ENCODE measurements around the gene ADISSP.

- TF ChIP-seq POLR2AphosphoS5 (IDR thresholded peaks at IDR 0.05; ENCODE audit: insufficient read depth, low read depth, low read length), result no peak
- TF ChIP-seq CTCF (IDR thresholded peaks at IDR 0.05; ENCODE audit: extremely low read depth in 1 of 2, insufficient read depth in 1 of 2, low read depth in 1 of 2, low read length in 2 of 2), result no peak
- no peak for TF ChIP-seq FOS (IDR thresholded peaks at IDR 0.05; ENCODE audit: borderline replicate concordance, insufficient read depth, low read length)
- TF ChIP-seq POLR2A (IDR thresholded peaks at IDR 0.05; ENCODE audit: low read depth, low read length), result no peak
- no peak for TF ChIP-seq JUN (IDR thresholded peaks at IDR 0.05; ENCODE audit: borderline replicate concordance, insufficient read depth, insufficient read length, low read depth)
- TF ChIP-seq EZH2 (IDR thresholded peaks at IDR 0.05; ENCODE audit: borderline replicate concordance, low read depth, low read length, severe bottlenecking), result no peak
Measured at GRCh38 chr20:3705970-3706739, 61.4 kb downstream of the ADISSP start.

All from endothelial cell of umbilical vein (primary cell).